SHP77 (cell line): ENCODE data around the gene MTX3.

Source experiments
- DNase-seq, 2 experiments: peaks; one replicate each; lab custom pipeline; 2025; lab: John Stamatoyannopoulos, UW

MTX3 gene

DNA sequence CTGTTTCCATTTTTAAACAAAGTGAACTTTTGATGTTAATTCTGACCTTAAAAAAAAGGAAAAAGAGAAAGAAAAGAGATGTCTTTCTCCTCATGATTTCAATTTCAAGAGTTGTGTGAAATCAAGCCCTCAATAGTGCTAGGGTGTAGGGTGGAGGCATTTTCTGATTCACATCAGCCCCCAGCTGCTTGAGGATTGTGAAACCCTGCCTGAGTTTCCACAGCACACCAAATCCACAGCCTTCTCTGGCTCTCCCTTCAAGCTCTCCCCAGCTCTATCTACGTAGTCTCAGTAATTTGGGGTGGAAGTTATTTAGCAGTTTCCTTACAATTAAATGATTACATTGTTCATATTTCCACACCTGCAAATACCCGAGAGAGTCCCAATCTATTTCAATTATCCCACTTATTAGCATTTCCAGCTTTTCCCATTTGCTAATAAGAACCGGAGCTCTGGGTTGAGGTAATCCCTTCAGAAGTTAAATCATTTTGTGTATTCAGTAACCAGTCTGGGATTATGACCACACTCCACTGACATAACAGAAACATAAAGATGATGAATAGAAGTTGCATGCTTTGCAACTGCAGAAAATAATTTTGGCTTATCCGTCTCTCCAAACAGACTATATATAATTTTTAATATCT lies 54.9 kb downstream of the MTX3 start:
- no peak for DNase-seq

DNA sequence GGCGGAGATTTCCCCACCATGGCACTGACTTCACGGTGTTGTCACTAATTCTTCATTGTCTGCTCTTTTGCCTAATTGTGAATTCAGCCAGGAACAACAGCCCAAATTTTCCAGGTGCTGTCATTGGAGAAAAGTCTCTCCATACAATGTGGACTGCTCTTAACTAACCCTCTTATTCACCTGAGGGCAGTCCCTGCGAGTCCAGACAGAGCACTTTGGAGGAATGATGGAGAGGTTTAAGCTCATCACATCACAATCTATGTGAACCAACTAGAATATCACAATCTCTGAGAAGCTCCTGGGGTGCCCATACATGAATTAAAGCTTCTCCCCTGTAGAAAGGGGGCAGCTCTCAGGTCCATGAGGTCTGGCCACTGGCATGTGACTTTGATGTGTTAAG lies 56.4 kb downstream of the MTX3 start:
- DNase-seq = no peak

DNA sequence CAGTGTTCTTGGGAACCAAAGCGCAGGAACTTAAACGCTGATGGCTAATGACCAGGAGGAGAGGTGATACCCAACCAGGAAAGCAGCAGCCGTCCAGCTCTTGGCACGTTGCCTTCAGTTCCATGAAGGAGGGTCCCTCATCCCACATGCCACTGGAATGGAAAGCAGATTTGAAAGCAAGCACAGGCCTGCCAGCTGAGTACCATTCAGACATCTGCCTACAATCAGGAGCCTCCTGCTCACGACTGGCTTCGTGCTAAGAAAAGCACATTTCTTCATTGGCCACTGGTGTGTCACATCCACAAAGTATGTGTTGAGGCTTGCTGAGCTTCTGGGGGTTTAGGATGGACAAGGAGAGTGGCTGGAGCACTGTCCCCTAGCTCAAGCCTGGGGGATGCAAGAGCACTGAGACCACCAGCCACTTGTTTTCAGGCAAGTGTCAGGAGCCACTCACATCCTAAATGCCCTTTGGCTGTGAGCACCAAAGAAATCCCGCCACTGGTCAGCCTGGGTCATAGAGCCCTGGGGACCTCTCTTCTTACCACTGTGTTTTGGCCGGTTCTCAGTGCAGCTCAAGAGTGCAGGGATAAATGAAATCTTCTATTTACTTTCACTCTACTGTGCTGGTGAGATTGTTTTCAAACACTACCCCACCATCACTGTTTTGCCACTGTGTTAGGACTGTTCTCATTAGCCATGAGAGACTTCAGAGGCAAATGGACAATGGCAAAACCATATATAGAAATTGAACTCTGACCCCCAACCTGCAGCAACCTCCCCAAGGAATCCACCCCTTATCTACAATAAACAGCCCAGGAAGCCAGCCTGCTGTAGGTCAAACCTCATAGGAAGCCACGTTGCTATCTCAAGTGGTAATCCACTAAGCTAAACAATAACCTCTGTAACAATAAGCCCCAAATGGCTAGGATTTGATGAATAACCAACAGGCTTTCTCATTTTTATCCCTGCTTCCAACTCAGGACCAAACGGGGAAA lies 58.3 kb downstream of the MTX3 start:
- no peak for DNase-seq

DNA sequence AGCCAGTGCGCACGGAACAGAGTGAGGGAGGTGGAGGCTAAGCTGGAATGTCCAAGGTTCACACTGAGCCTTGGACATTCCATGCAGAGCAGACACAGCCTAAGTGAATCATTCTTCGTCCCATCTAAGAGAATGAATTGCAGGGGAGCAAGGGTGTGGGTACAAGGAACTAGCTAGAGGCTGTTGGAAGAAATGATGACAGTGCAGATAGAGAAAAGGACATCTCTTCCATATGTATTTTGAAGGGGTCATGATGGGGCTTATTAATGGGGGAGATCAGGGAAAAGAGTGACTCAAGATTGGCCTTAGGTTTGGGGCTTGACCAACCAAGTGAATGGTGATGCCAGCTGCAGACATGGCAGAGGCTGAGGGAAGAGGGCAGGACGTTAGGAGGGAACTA lies 59.2 kb downstream of the MTX3 start:
- DNase-seq = no peak

DNA sequence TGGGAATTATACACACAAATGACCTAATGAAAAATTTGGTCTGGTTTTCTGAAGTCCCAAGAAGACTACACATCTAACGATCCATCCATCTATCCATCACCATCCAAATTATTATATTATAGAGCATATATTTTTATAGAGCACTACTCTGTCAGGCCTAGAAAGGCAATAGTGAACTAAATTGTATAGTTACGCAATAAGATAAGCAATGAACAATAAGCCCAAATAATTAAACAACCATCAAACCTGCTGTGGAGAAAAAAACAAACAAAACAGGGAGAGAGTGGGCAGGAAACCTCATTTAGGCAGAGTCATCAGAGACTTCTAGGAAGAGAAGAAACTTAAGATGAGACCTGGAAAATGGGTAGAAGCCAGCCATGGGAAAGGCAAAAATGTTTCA lies 59.7 kb downstream of the MTX3 start:
- DNase-seq = no peak

DNA sequence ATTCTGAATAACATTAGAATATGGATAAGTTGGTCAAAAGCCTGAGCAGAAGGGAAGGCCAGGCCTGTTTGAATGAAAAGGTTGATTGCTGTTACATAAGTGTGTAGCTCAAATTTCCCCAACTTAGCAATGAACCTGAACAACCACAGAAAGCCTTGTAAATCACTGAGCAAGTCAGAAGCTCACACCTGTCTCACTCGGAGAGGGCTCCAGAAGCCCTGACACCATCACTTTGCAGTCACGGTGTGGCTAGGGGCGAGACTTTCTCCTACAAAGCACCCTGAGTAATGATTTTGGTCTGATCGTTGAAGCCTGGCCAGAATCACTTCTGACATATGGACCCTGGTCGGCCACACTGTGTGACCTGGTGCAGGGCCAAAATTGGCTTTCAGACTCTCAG lies 62.0 kb downstream of the MTX3 start:
- no peak for DNase-seq
